ENCODE results near the gene TRIM62.

- TF ChIP-seq CTCF (IDR thresholded peaks at IDR 0.05; ENCODE audit: borderline replicate concordance, extremely low read depth, low read length, poor library complexity, severe bottlenecking): no peak
- no peak for TF ChIP-seq EZH2 (IDR thresholded peaks at IDR 0.05; ENCODE audit: borderline replicate concordance, low read depth, low read length, severe bottlenecking)
Observed at GRCh38 chr1:33150522-33150921, 31.3 kb downstream of the TRIM62 start.

Data from DND-41 (cell line).